HCT116 (cell line): ENCODE measurements around the gene HECW1. TPM values are rescaled to one million over a fixed set of nuclear protein-coding genes. Genes with fewer than 3 reads are reported as not detected.

Experiments used
- ATAC-seq: fragments of 200-7000 bp; cut with Tn5 transposase; 2 replicates; pipeline ENCODE4 v1.9.1; 2020; ENCODE audit warnings: mild to moderate bottlenecking, moderate library complexity
- BruUV-seq: library from RNA; stranded (reverse); fragments of 400-500 nt; replicated peaks from 2 replicates; lab custom pipeline; 2021; lab: Mats Ljungman, UMichigan
- CTCF ChIA-PET: fragments of 300-600 bp; sonication (Branson Sonifier 250); formaldehyde crosslinking; loops from one replicate; lab custom pipeline; 2021; ENCODE audit warnings: antibody characterized with exemption; lab: Charles Lee
- POLR2A ChIA-PET: fragments of 300-600, 350-600 bp; sonication (Branson Sonifier 250); formaldehyde crosslinking; loops from one replicate; lab custom pipeline; 2021; ENCODE audit warnings: antibody characterized with exemption; lab: Charles Lee
- RAD21 ChIA-PET, 2 experiments: fragments of 300-600 bp; sonication (Branson Sonifier 250); formaldehyde crosslinking; loops; one replicate each; lab custom pipeline; 2023; ENCODE audit warnings: low total read pairs in 2 of 2; ENCODE audit not compliant: uncharacterized antibody in 2 of 2, unreplicated experiment in 2 of 2, low non-redundant PET in 1 of 2; lab: Charles Lee
- DNase-seq: peaks from one replicate; pipeline ENCODE4 v3.0.0-alpha.2; 2010; ENCODE audit warnings: low read depth, low spot score
- H2AFZ ChIP-seq: fragments of 200-600 bp; shearing (Covaris generic), sonication (generic); 2 replicates; pipeline ENCODE4 v1.6.1; 2017; ENCODE audit warnings: low read depth, mixed run types, mixed read lengths, antibody characterized with exemption, low read length; ENCODE audit not compliant: poor library complexity, severe bottlenecking
- H3K27ac ChIP-seq: 2 replicates; pipeline ENCODE4 v1.5.1; 2012; ENCODE audit warnings: low read depth, low read length
- H3K27me3 ChIP-seq: fragments of 200-600 bp; sonication (generic); 2 replicates; pipeline ENCODE4 v1.6.1; 2016; ENCODE audit warnings: mixed run types, low read length, mixed read lengths; ENCODE audit not compliant: insufficient read depth
- H3K36me3 ChIP-seq, 2 experiments: fragments of 200-500 bp in 1 of 2; fragments of 200-600 bp in 1 of 2; sonication (Bioruptor generic) in 1 of 2; sonication (generic) in 1 of 2; 2 replicates each; pipeline versions ENCODE4 v1.5.1 to v1.6.1; 2014 to 2016; ENCODE audit warnings: low read length in 2 of 2, inconsistent platforms in 1 of 2, mixed read lengths in 1 of 2, mixed run types in 1 of 2; ENCODE audit not compliant: insufficient read depth in 2 of 2, control insufficient read depth in 1 of 2
- H3K4me1 ChIP-seq, 2 experiments: fragments of 200-600 bp in 1 of 2; sonication (generic) in 1 of 2; 2 replicates each; pipeline versions ENCODE4 v1.5.1 to v1.6.1; 2012 to 2017; ENCODE audit warnings: low read length in 2 of 2, inconsistent platforms in 1 of 2, mild to moderate bottlenecking in 1 of 2, mixed read lengths in 1 of 2, mixed run types in 1 of 2, moderate library complexity in 1 of 2; ENCODE audit not compliant: insufficient read depth in 2 of 2, control insufficient read depth in 1 of 2
- H3K4me2 ChIP-seq: fragments of 200-600 bp; sonication (generic); 2 replicates; pipeline ENCODE4 v1.6.1; 2017; ENCODE audit warnings: mixed run types, low read length, mixed read lengths
- H3K4me3 ChIP-seq, 2 experiments: fragments of 200-600 bp in 1 of 2; sonication (generic) in 1 of 2; replicated peaks in 1 of 2; 2 replicates each; pipeline ENCODE4 v1.5.1; 2011 to 2016; ENCODE audit warnings: low read length in 2 of 2, control low read depth in 1 of 2, low read depth in 1 of 2, mild to moderate bottlenecking in 1 of 2, mixed read lengths in 1 of 2, mixed run types in 1 of 2
- H3K79me2 ChIP-seq: fragments of 200-600 bp; sonication (generic); 2 replicates; pipeline ENCODE4 v1.6.1; 2017; ENCODE audit warnings: mild to moderate bottlenecking, mixed run types, low read length, moderate library complexity, mixed read lengths; ENCODE audit not compliant: insufficient read depth
- H3K9ac ChIP-seq: fragments of 200-600 bp; sonication (generic); 2 replicates; pipeline ENCODE4 v1.6.1; 2016; ENCODE audit warnings: low read length, mixed read lengths
- H3K9me2 ChIP-seq: fragments of 200-600 bp; sonication (generic), shearing (Covaris generic); 2 replicates; pipeline ENCODE4 v1.6.1; 2017; ENCODE audit warnings: mixed run types, mild to moderate bottlenecking, moderate library complexity; ENCODE audit not compliant: insufficient read depth
- H3K9me3 ChIP-seq, 2 experiments: fragments of 200-500 bp in 1 of 2; fragments of 200-600 bp in 1 of 2; sonication (Bioruptor generic) in 1 of 2; sonication (generic) in 1 of 2; 2 replicates each; pipeline ENCODE4 v1.6.1; 2014 to 2017; ENCODE audit warnings: low read length in 2 of 2, mixed read lengths in 2 of 2, inconsistent platforms in 1 of 2, low read depth in 1 of 2, mild to moderate bottlenecking in 1 of 2, mixed run types in 1 of 2, moderate library complexity in 1 of 2; ENCODE audit not compliant: control insufficient read depth in 1 of 2, insufficient read depth in 1 of 2
- H4K20me1 ChIP-seq: fragments of 200-600 bp; sonication (generic), shearing (Covaris generic); 2 replicates; pipeline ENCODE4 v1.6.1; 2017; ENCODE audit warnings: mixed run types, mild to moderate bottlenecking, moderate library complexity; ENCODE audit not compliant: insufficient read depth
- CBX3 ChIP-seq: IDR thresholded peaks from 2 replicates; pipeline ENCODE4 v1.6.1; 2012; ENCODE audit warnings: low read depth
- CTCF ChIP-seq, 3 experiments: fragments of 200-600 bp in 1 of 3; sonication (generic) in 1 of 3; IDR thresholded peaks in 2 of 3; conservative IDR thresholded peaks in 1 of 3; 2 replicates each; pipeline ENCODE4 v1.5.1; 2012 to 2017; ENCODE audit warnings: low read depth in 2 of 3, low read length in 2 of 3, antibody characterized with exemption in 1 of 3, borderline replicate concordance in 1 of 3, control low read depth in 1 of 3, mild to moderate bottlenecking in 1 of 3, mixed read lengths in 1 of 3, mixed run types in 1 of 3, moderate library complexity in 1 of 3; ENCODE audit not compliant: insufficient read depth in 1 of 3
- FOSL1 ChIP-seq: IDR thresholded peaks from 2 replicates; pipeline ENCODE4 v1.6.1; 2012; ENCODE audit warnings: low read depth
- MAX ChIP-seq: IDR thresholded peaks from 2 replicates; pipeline ENCODE4 v1.6.1; 2012
- POLR2A ChIP-seq: IDR thresholded peaks from 2 replicates; pipeline ENCODE4 v1.7.0; 2011; ENCODE audit warnings: borderline replicate concordance; ENCODE audit not compliant: insufficient read depth, insufficient read length; ENCODE audit errors: extremely low read depth
- POLR2AphosphoS5 ChIP-seq: IDR thresholded peaks from 2 replicates; pipeline ENCODE4 v1.6.1; 2011; ENCODE audit warnings: mild to moderate bottlenecking, low read depth, low read length, moderate library complexity
- REST ChIP-seq: IDR thresholded peaks from 2 replicates; pipeline ENCODE4 v1.6.1; 2012; ENCODE audit warnings: low read depth
- ZBTB33 ChIP-seq: IDR thresholded peaks from 2 replicates; pipeline ENCODE4 v1.6.1; 2011; ENCODE audit warnings: mild to moderate bottlenecking, low read length, moderate library complexity; ENCODE audit not compliant: insufficient replicate concordance; ENCODE audit errors: extremely low read depth
- ZNF274 ChIP-seq: fragments of 200-500 bp; sonication (Bioruptor generic); IDR thresholded peaks from 2 replicates; pipeline ENCODE4 v1.6.1; 2014; ENCODE audit warnings: mild to moderate bottlenecking, low read depth, low read length, inconsistent platforms
- intact Hi-C: fragments of 100-400 bp; cut with micrococcal nuclease; formaldehyde crosslinking; loops from 2 replicates; pipeline ENCODE4 v1.10.0; 2022
- total RNA-seq: library from RNA; stranded (reverse); gene quantifications from one replicate; pipeline ENCODE4 v1.2.1, GENCODE V29; 2021; ENCODE audit not compliant: unreplicated experiment

HECW1 gene
- total RNA-seq, 1 experiment from 2014 or later: 5.6 TPM

GRCh38 chr7:43458330-43459018, 346.0 kb downstream of the HECW1 start:
- Histone ChIP-seq H3K9ac (no peak overlapping the region), H3K4me3 (no peak overlapping the region), H3K27ac (no peak overlapping the region), H3K9me3 (no peaks in the 10 kb centered on the region), H3K4me1 (peaks cover 0 to 5% of the 10 kb centered on the region in 2 experiments; a peak in 2 of 4 replicates), H3K9me2 (no peaks in the 10 kb centered on the region), H3K79me2 (no peaks in the 10 kb centered on the region), H2AFZ (no peak overlapping the region), H3K27me3 (no peaks in the 10 kb centered on the region), H3K4me2 (no peak overlapping the region), H3K36me3 (no peaks in the 10 kb centered on the region), H4K20me1 (no peaks in the 10 kb centered on the region)
- ChIA-PET RAD21 (no interaction called here), POLR2A (no interaction called here), CTCF (no interaction called here)
- intact Hi-C loops: loop anchor here (5.0 kb wide), 4 partner anchors 244 to 1516 kb away; no protein-coding TSS in a partner anchor
- ATAC-seq (no peak), DNase-seq (no peak)
- TF ChIP-seq FOSL1 (no peak), POLR2A (no peak), POLR2AphosphoS5 (no peak), ZNF274 (no peak), CTCF (IDR thresholded peaks at IDR 0.05 in 2 of 3, conservative IDR thresholded peaks at IDR 0.05 in 1 of 3; ENCODE audit: borderline replicate concordance in 1 of 3, insufficient read depth in 1 of 3, low read depth in 2 of 3, low read length in 2 of 3) (no peak), REST (no peak), MAX (no peak), ZBTB33 (no peak), CBX3 (no peak)
- no TSS peak for BruUV-seq
